GM23248 (cell line): ENCODE data around the gene AHCY. TPM values are rescaled to one million over a fixed set of nuclear protein-coding genes. Genes with fewer than 3 reads are reported as not detected.
"Not testable (repeated sequence)": the region's sequence is repeated elsewhere in the genome, so short reads cannot be mapped to it uniquely, and the experiment has no call there.

Experiments used
- DNase-seq: peaks from one replicate; pipeline ENCODE4 v3.0.0-alpha.2; 2015
- H2AFZ ChIP-seq: fragments of 200-600 bp; sonication (generic); 2 replicates; pipeline ENCODE4 v1.6.1; 2016; ENCODE audit warnings: antibody characterized with exemption
- H3F3A ChIP-seq: fragments of 200-600 bp; sonication (generic); 2 replicates; pipeline ENCODE4 v1.6.1; 2016; ENCODE audit warnings: mild to moderate bottlenecking, antibody characterized with exemption, mixed run types; ENCODE audit not compliant: insufficient read depth
- H3K27ac ChIP-seq: fragments of 200-600 bp; sonication (generic); 2 replicates; pipeline ENCODE4 v1.5.1; 2016; ENCODE audit warnings: mild to moderate bottlenecking
- H3K27me3 ChIP-seq: fragments of 200-600 bp; sonication (generic); replicated peaks from 2 replicates; pipeline ENCODE4 v1.6.1; 2016; ENCODE audit warnings: mild to moderate bottlenecking; ENCODE audit not compliant: insufficient read depth
- H3K36me3 ChIP-seq: fragments of 200-600 bp; sonication (generic); 2 replicates; pipeline ENCODE4 v1.6.1; 2016; ENCODE audit warnings: low read depth, mild to moderate bottlenecking
- H3K4me1 ChIP-seq: fragments of 200-600 bp; sonication (generic); 2 replicates; pipeline ENCODE4 v1.6.1; 2016; ENCODE audit warnings: mild to moderate bottlenecking; ENCODE audit not compliant: insufficient read depth
- H3K4me2 ChIP-seq: fragments of 200-600 bp; sonication (generic); one replicate; pipeline ENCODE4 v1.6.1; 2016; ENCODE audit warnings: mild to moderate bottlenecking; ENCODE audit not compliant: unreplicated experiment
- H3K4me3 ChIP-seq: fragments of 200-600 bp; sonication (generic); 2 replicates; pipeline ENCODE4 v1.5.1; 2016; ENCODE audit warnings: mild to moderate bottlenecking
- H3K79me2 ChIP-seq: fragments of 200-600 bp; sonication (generic); 2 replicates; pipeline ENCODE4 v1.6.1; 2016; ENCODE audit warnings: mild to moderate bottlenecking; ENCODE audit not compliant: insufficient read depth
- H3K9ac ChIP-seq: fragments of 200-600 bp; sonication (generic); 2 replicates; pipeline ENCODE4 v1.6.1; 2016; ENCODE audit warnings: mild to moderate bottlenecking
- H3K9me2 ChIP-seq: fragments of 200-600 bp; sonication (generic); 2 replicates; pipeline ENCODE4 v1.6.1; 2016; ENCODE audit warnings: mixed run types, mild to moderate bottlenecking, moderate library complexity; ENCODE audit not compliant: insufficient read depth
- H3K9me3 ChIP-seq: fragments of 200-600 bp; sonication (generic); one replicate; pipeline ENCODE4 v1.6.1; 2017; ENCODE audit warnings: low read depth
- H4K20me1 ChIP-seq: fragments of 200-600 bp; sonication (generic); 2 replicates; pipeline ENCODE4 v1.6.0; 2016; ENCODE audit not compliant: insufficient read depth
- EZH2 ChIP-seq: fragments of 200-600 bp; sonication (generic); IDR thresholded peaks from 2 replicates; pipeline ENCODE4 v1.6.1; 2018; ENCODE audit warnings: antibody characterized with exemption, mild to moderate bottlenecking; ENCODE audit not compliant: insufficient read depth, poor library complexity, severe bottlenecking
- EZH2phosphoT487 ChIP-seq: fragments of 200-600 bp; sonication (generic); IDR thresholded peaks from 2 replicates; pipeline ENCODE4 v1.6.1; 2018; ENCODE audit warnings: antibody characterized with exemption, moderate library complexity, mild to moderate bottlenecking, low read depth; ENCODE audit not compliant: insufficient read depth
- WGBS, 2 experiments: methylation state at CpG; one replicate each; pipeline ENCODE4 v1.1.6; 2015 to 2017; ENCODE audit warnings: low lambda C conversion rate in 2 of 2, low coverage in 1 of 2; ENCODE audit errors: missing lambda C conversion rate in 2 of 2; 5-methylcytosine and 5-hydroxymethylcytosine counted together
- in situ Hi-C: fragments of 300-500 bp; cut with MboI; formaldehyde crosslinking; loops from 2 replicates; pipeline ENCODE4 v1.15.0; 2020
- polyA plus RNA-seq: library from polyadenylated mRNA; unstranded; fragments of >200 nt; fragmentation: Nextera tagmentation; extraction: Ambion mirVana; gene quantifications from 2 replicates; pipeline ENCODE4 v1.2.1, GENCODE V29; 2016
- total RNA-seq: library from RNA; depleted of rRNA; stranded (reverse); fragments of >200 nt; shearing (Covaris generic); gene quantifications from 2 replicates; pipeline ENCODE4 v1.2.3, GENCODE V29; 2014

AHCY gene
- total and polyA plus RNA-seq, 2 experiments from 2014 or later: 53.7 to 115 TPM

DNA sequence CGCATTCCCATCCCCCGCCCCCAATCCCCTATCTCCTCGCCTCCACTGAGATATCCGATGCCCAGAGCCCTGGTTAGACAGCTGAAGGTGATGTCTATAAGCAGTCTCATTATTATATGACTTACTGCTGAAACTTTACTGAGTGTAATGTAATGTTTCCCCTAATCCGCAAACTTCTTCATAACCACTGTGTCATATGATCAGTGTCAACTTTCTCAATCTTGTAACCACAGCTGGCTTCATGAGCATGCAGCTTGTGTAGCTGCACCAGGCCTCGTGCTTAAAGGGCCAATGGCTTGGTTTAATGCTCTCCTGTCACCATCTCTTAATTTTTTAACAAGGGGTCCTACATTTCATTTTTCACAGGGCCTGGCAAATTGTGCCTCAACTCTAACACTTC is 53.9 kb downstream of the AHCY start:
- no peak overlapping the region for H3K27ac ChIP-seq
- no peak for TF ChIP-seq EZH2
- no peak for TF ChIP-seq EZH2phosphoT487
- no peaks in the 10 kb centered on the region for H3K9me3 ChIP-seq
- no peak overlapping the region for H3K9ac ChIP-seq
- no peaks in the 10 kb centered on the region for H3K9me2 ChIP-seq
- 76 to 80% methylated on average over 6 of the region's 6 CpGs for WGBS, 2 experiments
- no peaks in the 10 kb centered on the region for H3F3A ChIP-seq
- H3K79me2 ChIP-seq: no peaks in the 10 kb centered on the region
- H4K20me1 ChIP-seq: no peaks in the 10 kb centered on the region
- DNase-seq: peak; percentile 54
- no peaks in the 10 kb centered on the region for H3K36me3 ChIP-seq
- H2AFZ ChIP-seq: no peak overlapping the region
- H3K4me2 ChIP-seq: no peak overlapping the region
- H3K27me3 ChIP-seq: no peaks in the 10 kb centered on the region
- peaks cover 3% of the 10 kb centered on the region; the same call in 1 of the 2 replicates for H3K4me1 ChIP-seq
- in situ Hi-C loops: no loop called here
- no peak overlapping the region for H3K4me3 ChIP-seq

DNA sequence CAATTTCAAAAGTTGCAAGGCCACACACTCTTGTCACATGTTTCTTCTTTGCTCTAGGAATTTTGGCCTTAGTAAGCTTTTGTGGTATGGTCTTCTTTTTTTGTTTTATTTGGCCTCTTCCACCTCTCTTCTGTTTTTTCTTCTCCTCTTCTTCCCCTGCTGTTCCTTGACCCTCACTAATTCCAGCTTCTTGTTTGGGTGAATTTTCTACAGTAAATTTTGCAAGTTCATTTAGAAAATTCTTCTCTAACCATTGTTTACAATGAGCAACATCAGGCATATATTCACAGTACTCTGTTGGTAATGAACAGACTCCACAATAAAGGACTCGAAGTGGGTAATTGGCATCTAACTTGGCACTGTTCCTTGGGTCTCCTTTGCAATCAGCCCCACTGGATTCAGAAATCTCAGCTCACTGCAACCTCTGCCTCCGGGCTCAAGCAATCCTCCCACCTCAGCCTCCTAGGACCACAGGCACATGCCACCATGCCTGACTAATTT is 57.0 kb downstream of the AHCY start:
- Histone ChIP-seq H3K79me2 (no peaks in the 10 kb centered on the region), H3K27ac (no peak overlapping the region), H3K27me3 (0 out of 2 replicates have a peak, but pooled peaks cover 2% of the 10 kb centered on the region), H3K9me3 (no peaks in the 10 kb centered on the region), H3K4me3 (no peak overlapping the region), H3K4me1 (peaks cover 3% of the 10 kb centered on the region; the same call in 1 of the 2 replicates), H3K9ac (no peak overlapping the region), H3K4me2 (no peak overlapping the region), H3F3A (no peaks in the 10 kb centered on the region), H4K20me1 (no peaks in the 10 kb centered on the region), H2AFZ (no peak overlapping the region), H3K9me2 (no peaks in the 10 kb centered on the region), H3K36me3 (no peaks in the 10 kb centered on the region)
- 78 to 88% methylated on average over 2 of the region's 2 CpGs for WGBS, 2 experiments
- TF ChIP-seq EZH2phosphoT487: no peak
- no peak for TF ChIP-seq EZH2
- DNase-seq: no peak
- in situ Hi-C loops: no loop called here

DNA sequence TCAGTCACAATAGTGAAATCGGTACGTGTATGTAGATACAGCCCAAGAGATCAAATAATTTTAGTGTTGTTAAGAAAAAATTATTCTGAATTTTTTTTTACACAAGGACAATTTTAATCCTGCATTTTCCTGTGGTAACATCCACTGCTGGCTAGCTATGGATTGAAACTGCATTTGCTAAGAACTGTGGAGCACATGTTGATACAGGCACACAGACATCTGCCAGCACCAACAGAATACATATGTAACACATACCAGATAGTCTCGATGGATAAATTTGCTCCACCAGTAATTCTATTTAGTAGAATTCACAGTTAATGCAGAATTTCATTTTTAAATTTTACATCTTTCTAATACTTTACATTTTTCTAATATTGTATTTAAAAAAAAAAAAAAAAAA is 59.8 kb downstream of the AHCY start:
- Histone ChIP-seq H3K9me3 (no peaks in the 10 kb centered on the region), H3K79me2 (no peaks in the 10 kb centered on the region), H3K27me3 (0 out of 2 replicates have a peak, but pooled peaks cover 2% of the 10 kb centered on the region), H3F3A (no peaks in the 10 kb centered on the region), H3K9ac (no peak overlapping the region), H3K4me3 (no peak overlapping the region), H3K4me1 (peaks cover 3% of the 10 kb centered on the region; the same call in 1 of the 2 replicates), H3K9me2 (no peaks in the 10 kb centered on the region), H2AFZ (no peak overlapping the region), H3K4me2 (no peak overlapping the region), H3K36me3 (no peaks in the 10 kb centered on the region), H3K27ac (no peak overlapping the region), H4K20me1 (no peaks in the 10 kb centered on the region)
- no peak for TF ChIP-seq EZH2phosphoT487
- no peak for TF ChIP-seq EZH2
- DNase-seq: no peak
- in situ Hi-C loops: no loop called here
- 48 to 57% methylated on average over 3 of the region's 3 CpGs for WGBS, 2 experiments

DNA sequence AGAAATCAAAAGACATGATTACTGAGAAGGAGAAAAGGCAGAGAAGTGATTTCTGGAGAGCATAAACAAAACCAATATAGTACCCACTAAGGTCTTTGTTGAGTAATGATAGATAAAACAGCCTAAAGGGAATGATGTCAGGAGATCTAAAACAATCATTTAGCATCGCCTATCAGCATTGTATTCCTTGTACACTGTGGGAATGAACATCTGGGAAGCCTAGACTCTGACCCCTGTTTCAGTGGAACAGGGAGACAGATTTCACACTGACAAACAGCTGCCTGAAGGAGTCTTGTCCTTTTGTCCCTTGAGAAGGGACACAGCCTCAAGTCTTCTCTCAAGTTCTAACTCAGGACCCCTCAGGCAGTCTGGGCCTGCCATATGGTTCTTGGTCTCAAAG is 60.3 kb downstream of the AHCY start:
- no peaks in the 10 kb centered on the region for H3K79me2 ChIP-seq
- no peak overlapping the region for H2AFZ ChIP-seq
- 95 to 100% methylated on average over 1 of the region's 1 CpG for WGBS, 2 experiments
- H3K27me3 ChIP-seq: 0 out of 2 replicates have a peak, but pooled peaks cover 2% of the 10 kb centered on the region
- no peak overlapping the region for H3K27ac ChIP-seq
- no peak overlapping the region for H3K4me2 ChIP-seq
- no peak for DNase-seq
- no peaks in the 10 kb centered on the region for H3F3A ChIP-seq
- H3K4me1 ChIP-seq: peaks cover 3% of the 10 kb centered on the region; the same call in 1 of the 2 replicates
- no peaks in the 10 kb centered on the region for H3K9me2 ChIP-seq
- H3K9ac ChIP-seq: no peak overlapping the region
- no peak overlapping the region for H3K4me3 ChIP-seq
- H3K36me3 ChIP-seq: no peaks in the 10 kb centered on the region
- H3K9me3 ChIP-seq: no peaks in the 10 kb centered on the region
- in situ Hi-C loops: no loop called here
- no peaks in the 10 kb centered on the region for H4K20me1 ChIP-seq
- TF ChIP-seq EZH2phosphoT487: no peak
- TF ChIP-seq EZH2: no peak

DNA sequence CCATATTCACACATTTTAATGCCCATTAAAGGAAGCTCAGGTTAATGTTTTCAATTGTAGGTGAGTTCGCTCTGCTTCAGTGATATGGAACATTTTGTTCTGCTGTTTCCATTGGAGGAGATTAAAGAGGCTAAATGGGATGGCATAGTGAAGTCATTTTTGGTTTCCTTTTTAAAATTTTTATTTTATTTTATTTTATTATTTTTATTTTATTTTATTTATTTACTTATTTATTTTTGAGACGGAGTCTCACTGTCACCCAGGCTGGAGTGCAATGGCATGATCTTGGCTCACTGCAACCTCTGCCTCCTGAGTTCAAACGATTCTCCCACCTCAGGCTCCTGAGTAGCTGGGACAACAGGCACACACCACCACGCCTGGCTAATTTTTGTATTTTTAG is 61.1 kb downstream of the AHCY start:
- H3K9me2 ChIP-seq, in situ Hi-C loops, H3K79me2 ChIP-seq, H3K9ac ChIP-seq, H3K4me1 ChIP-seq, H4K20me1 ChIP-seq, H3K36me3 ChIP-seq, H3K27ac ChIP-seq, H2AFZ ChIP-seq, H3K4me3 ChIP-seq, DNase-seq, H3K4me2 ChIP-seq, H3F3A ChIP-seq, H3K27me3 ChIP-seq, H3K9me3 ChIP-seq: not testable (repeated sequence)
- 84 to 86% methylated on average over 4 of the region's 4 CpGs for WGBS, 2 experiments
